ENCODE results near the gene HNRNPD.

Gene HNRNPD

DNA sequence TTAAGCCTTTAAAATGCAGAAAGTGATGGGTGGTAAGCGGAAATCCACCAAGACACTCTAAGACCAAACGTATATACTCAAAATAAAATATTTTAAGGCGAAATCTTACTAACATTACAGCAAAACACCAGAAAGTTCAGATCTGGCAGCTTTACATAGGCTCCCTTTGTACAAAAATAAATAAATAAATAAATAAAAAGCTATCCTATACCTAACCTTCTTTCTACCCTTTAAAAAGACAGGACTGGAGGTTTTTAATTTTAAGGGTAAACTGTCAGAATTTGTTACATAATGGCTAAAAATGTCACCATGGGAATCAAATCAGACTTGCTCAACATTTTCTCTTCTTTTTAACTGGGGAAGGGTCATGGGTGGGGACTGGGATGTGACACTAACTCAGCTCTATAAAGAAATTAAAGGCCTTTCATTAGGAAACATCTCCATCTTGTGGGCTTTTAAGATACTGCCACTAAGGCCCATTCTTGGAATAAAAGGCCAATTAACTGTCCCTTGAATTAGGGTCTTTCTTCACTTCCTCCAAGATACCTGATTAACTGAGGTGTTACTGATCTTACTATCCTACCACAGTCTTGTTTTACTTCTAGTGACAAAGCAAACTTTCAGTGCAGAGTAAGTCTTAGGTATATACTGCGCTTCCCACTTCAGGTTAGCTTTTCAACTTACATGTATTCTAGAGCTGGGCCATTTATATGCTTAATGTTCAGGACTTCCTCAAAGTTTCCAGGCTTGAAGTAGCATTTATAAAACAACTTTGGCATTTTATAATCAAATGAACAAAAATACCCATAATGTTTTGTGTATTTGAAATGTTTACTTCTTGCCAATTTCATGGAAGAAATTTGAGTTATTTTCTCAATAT, 13.3 kb downstream of the HNRNPD start (continued):
- TF ChIP-seq GLI2 (tag by site-specific recombination; IDR thresholded peaks at IDR 0.05; ENCODE audit: borderline replicate concordance, low read depth) (no peak), ZNF677 (tag by site-specific recombination; IDR thresholded peaks at IDR 0.05) (no peak), ZNF514 (tag by site-specific recombination; IDR thresholded peaks at IDR 0.05) (no peak), ZNF433 (tag by site-specific recombination; IDR thresholded peaks at IDR 0.05; ENCODE audit: low read depth) (no peak), ZNF37A (tag by site-specific recombination; IDR thresholded peaks at IDR 0.05) (no peak), ZNF10 (tag by site-specific recombination; IDR thresholded peaks at IDR 0.05) (no peak)
- TF ChIP-seq, protein P1, sequence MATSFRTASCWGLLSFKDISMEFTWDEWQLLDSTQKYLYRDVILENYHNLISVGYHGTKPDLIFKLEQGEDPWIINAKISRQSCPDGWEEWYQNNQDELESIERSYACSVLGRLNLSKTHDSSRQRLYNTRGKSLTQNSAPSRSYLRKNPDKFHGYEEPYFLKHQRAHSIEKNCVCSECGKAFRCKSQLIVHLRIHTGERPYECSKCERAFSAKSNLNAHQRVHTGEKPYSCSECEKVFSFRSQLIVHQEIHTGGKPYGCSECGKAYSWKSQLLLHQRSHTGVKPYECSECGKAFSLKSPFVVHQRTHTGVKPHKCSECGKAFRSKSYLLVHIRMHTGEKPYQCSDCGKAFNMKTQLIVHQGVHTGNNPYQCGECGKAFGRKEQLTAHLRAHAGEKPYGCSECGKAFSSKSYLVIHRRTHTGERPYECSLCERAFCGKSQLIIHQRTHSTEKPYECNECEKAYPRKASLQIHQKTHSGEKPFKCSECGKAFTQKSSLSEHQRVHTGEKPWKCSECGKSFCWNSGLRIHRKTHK (tag by site-specific recombination; IDR thresholded peaks at IDR 0.05), result no peak
- TF ChIP-seq, protein P2, sequence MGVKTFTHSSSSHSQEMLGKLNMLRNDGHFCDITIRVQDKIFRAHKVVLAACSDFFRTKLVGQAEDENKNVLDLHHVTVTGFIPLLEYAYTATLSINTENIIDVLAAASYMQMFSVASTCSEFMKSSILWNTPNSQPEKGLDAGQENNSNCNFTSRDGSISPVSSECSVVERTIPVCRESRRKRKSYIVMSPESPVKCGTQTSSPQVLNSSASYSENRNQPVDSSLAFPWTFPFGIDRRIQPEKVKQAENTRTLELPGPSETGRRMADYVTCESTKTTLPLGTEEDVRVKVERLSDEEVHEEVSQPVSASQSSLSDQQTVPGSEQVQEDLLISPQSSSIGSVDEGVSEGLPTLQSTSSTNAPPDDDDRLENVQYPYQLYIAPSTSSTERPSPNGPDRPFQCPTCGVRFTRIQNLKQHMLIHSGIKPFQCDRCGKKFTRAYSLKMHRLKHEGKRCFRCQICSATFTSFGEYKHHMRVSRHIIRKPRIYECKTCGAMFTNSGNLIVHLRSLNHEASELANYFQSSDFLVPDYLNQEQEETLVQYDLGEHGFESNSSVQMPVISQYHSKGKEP (tag by site-specific recombination; IDR thresholded peaks at IDR 0.05), result no peak
- TF ChIP-seq, protein P3, sequence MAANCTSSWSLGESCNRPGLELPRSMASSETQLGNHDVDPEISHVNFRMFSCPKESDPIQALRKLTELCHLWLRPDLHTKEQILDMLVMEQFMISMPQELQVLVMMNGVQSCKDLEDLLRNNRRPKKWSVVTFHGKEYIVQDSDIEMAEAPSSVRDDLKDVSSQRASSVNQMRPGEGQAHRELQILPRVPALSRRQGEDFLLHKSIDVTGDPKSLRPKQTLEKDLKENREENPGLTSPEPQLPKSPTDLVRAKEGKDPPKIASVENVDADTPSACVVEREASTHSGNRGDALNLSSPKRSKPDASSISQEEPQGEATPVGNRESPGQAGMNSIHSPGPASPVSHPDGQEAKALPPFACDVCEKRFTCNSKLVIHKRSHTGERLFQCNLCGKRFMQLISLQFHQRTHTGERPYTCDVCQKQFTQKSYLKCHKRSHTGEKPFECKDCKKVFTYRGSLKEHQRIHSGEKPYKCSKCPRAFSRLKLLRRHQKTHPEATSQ (tag by site-specific recombination; IDR thresholded peaks at IDR 0.05), result no peak

DNA sequence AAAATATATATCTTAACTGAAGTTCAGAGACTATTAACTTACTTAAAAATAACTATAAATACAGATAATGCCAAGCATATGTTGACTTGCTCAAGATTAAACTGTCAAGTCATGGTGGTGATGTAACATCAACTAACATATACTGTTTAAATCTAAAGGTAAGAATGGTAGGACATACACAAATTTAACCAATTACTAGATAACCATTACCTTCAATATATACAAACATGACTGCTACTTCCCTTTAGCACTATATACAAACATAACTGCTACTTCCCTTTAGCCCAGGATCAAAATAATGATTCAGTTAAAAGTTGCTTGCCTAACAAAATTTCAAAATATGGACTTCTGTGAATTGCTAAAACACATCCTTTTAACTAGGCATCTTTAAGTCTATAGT, 14.9 kb downstream of the HNRNPD start:
- Histone ChIP-seq H3K36me3 (ENCODE audit: control insufficient read depth in 2 of 2, insufficient read depth in 1 of 2, low read length in 2 of 2) (peaks cover 18 to 71% of the 10 kb centered on the region in 2 experiments), H3K27ac (ENCODE audit: extremely low read depth, low read depth, low read length) (no peak overlapping the region), H3K4me1 (ENCODE audit: control insufficient read depth, insufficient read depth, low read length) (no peaks in the 10 kb centered on the region), H3K4me3 (ENCODE audit: low read depth, low read length) (no peak overlapping the region), H3K9me3 (ENCODE audit: control insufficient read depth, insufficient read depth, low read depth, low read length) (no peaks in the 10 kb centered on the region)
- ChIA-PET CTCF (interaction anchor here (2.1 kb wide), 1 partner anchor 71 kb away, joined by 6 read pairs; no protein-coding TSS in a partner anchor), POLR2A (interaction anchor here (0.9 kb wide), 1 partner anchor 71 kb away, joined by 4 read pairs; no protein-coding TSS in a partner anchor)
- TF ChIP-seq ZNF391 (tag by site-specific recombination; IDR thresholded peaks at IDR 0.05; ENCODE audit: borderline replicate concordance, low read depth), result no peak
- TF ChIP-seq ZNF791 (tag by site-specific recombination; IDR thresholded peaks at IDR 0.05), result no peak
- no peak for TF ChIP-seq ZNF174 (tag by site-specific recombination; IDR thresholded peaks at IDR 0.05)
- TF ChIP-seq ZNF404 (tag by site-specific recombination; IDR thresholded peaks at IDR 0.05), result no peak
- TF ChIP-seq ZFHX2 (tag by site-specific recombination; conservative IDR thresholded peaks at IDR 0.05), result no peak
- TF ChIP-seq, protein P4, sequence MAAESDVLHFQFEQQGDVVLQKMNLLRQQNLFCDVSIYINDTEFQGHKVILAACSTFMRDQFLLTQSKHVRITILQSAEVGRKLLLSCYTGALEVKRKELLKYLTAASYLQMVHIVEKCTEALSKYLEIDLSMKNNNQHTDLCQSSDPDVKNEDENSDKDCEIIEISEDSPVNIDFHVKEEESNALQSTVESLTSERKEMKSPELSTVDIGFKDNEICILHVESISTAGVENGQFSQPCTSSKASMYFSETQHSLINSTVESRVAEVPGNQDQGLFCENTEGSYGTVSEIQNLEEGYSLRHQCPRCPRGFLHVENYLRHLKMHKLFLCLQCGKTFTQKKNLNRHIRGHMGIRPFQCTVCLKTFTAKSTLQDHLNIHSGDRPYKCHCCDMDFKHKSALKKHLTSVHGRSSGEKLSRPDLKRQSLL (tag by site-specific recombination; IDR thresholded peaks at IDR 0.05), result no peak
- TF ChIP-seq KLF7 (tag by site-specific recombination; IDR thresholded peaks at IDR 0.05; ENCODE audit: borderline replicate concordance), result no peak
- no peak for TF ChIP-seq ZNF24 (tag by site-specific recombination; IDR thresholded peaks at IDR 0.05)
- TF ChIP-seq, protein P5, sequence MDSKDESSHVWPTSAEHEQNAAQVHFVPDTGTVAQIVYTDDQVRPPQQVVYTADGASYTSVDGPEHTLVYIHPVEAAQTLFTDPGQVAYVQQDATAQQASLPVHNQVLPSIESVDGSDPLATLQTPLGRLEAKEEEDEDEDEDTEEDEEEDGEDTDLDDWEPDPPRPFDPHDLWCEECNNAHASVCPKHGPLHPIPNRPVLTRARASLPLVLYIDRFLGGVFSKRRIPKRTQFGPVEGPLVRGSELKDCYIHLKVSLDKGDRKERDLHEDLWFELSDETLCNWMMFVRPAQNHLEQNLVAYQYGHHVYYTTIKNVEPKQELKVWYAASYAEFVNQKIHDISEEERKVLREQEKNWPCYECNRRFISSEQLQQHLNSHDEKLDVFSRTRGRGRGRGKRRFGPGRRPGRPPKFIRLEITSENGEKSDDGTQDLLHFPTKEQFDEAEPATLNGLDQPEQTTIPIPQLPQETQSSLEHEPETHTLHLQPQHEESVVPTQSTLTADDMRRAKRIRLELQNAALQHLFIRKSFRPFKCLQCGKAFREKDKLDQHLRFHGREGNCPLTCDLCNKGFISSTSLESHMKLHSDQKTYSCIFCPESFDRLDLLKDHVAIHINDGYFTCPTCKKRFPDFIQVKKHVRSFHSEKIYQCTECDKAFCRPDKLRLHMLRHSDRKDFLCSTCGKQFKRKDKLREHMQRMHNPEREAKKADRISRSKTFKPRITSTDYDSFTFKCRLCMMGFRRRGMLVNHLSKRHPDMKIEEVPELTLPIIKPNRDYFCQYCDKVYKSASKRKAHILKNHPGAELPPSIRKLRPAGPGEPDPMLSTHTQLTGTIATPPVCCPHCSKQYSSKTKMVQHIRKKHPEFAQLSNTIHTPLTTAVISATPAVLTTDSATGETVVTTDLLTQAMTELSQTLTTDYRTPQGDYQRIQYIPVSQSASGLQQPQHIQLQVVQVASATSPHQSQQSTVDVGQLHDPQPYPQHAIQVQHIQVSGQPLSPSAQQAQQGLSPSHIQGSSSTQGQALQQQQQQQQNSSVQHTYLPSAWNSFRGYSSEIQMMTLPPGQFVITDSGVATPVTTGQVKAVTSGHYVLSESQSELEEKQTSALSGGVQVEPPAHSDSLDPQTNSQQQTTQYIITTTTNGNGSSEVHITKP (tag by site-specific recombination; IDR thresholded peaks at IDR 0.05), result no peak
- no peak for TF ChIP-seq ZNF416 (tag by site-specific recombination; IDR thresholded peaks at IDR 0.05)
- no peak for TF ChIP-seq ZNF433 (tag by site-specific recombination; IDR thresholded peaks at IDR 0.05; ENCODE audit: low read depth)
- no peak for TF ChIP-seq KLF10 (tag by site-specific recombination; IDR thresholded peaks at IDR 0.05)
- TF ChIP-seq ZNF600 (tag by site-specific recombination; IDR thresholded peaks at IDR 0.05), result no peak
- TF ChIP-seq ZNF658 (tag by site-specific recombination; IDR thresholded peaks at IDR 0.05), result no peak
- TF ChIP-seq ZNF530 (tag by site-specific recombination; IDR thresholded peaks at IDR 0.05; ENCODE audit: low read depth), result no peak
- TF ChIP-seq, protein P6, sequence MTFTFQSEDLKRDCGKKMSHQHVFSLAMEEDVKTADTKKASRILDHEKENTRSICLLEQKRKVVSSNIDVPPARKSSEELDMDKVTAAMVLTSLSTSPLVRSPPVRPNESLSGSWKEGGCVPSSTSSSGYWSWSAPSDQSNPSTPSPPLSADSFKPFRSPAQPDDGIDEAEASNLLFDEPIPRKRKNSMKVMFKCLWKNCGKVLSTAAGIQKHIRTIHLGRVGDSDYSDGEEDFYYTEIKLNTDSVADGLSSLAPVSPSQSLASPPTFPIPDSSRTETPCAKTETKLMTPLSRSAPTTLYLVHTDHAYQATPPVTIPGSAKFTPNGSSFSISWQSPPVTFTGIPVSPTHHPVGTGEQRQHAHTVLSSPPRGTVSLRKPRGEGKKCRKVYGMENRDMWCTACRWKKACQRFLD (tag by site-specific recombination; IDR thresholded peaks at IDR 0.05), result no peak
- no peak for TF ChIP-seq RBAK (tag by site-specific recombination; IDR thresholded peaks at IDR 0.05)
- no peak for TF ChIP-seq ZNF138 (tag by site-specific recombination; IDR thresholded peaks at IDR 0.05; ENCODE audit: borderline replicate concordance)
